HepG2 (cell line): ENCODE measurements around the gene SLC51B. TPM values are rescaled to one million over a fixed set of nuclear protein-coding genes. Genes with fewer than 3 reads are reported as not detected.

ENCODE experiments used
- ARID5B ChIP-seq: IDR thresholded peaks from 2 replicates; pipeline ENCODE4 v1.4.0; 2020; ENCODE audit warnings: mild to moderate bottlenecking, missing genetic modification reagents
- FOSL2 ChIP-seq: sonication (generic); formaldehyde crosslinking; IDR thresholded peaks from 2 replicates; pipeline ENCODE4 v1.4.0; 2020; ENCODE audit warnings: missing genetic modification reagents
- IKZF4 ChIP-seq: sonication (generic); formaldehyde crosslinking; IDR thresholded peaks from 2 replicates; pipeline ENCODE4 v1.5.1; 2020; ENCODE audit warnings: borderline replicate concordance, mild to moderate bottlenecking, low read depth, missing genetic modification reagents; ENCODE audit errors: not compliant biosample characterization
- KAT2B ChIP-seq: fragments of 150-350 bp; IDR thresholded peaks from 2 replicates; pipeline ENCODE4 v1.6.1; 2014; ENCODE audit warnings: low read depth, low read length, borderline replicate concordance
- NPAS2 ChIP-seq: sonication (generic); formaldehyde crosslinking; IDR thresholded peaks from 2 replicates; pipeline ENCODE4 v1.8.0; 2022; ENCODE audit warnings: mild to moderate bottlenecking, missing genetic modification reagents, borderline replicate concordance
- NR2C2 ChIP-seq: sonication (generic); formaldehyde crosslinking; IDR thresholded peaks from 2 replicates; pipeline ENCODE4 v1.4.0; 2020; ENCODE audit warnings: missing genetic modification reagents, mild to moderate bottlenecking, moderate library complexity, borderline replicate concordance
- POGZ ChIP-seq: sonication (generic); formaldehyde crosslinking; IDR thresholded peaks from 2 replicates; pipeline ENCODE4 v1.4.0; 2020; ENCODE audit warnings: mild to moderate bottlenecking, missing genetic modification reagents
- POLR2AphosphoS2 ChIP-seq: IDR thresholded peaks from 2 replicates; pipeline ENCODE4 v1.6.1; 2011; ENCODE audit warnings: low read depth, low read length, improper control_type of control experiment
- SMC3 ChIP-seq: IDR thresholded peaks from 2 replicates; pipeline ENCODE4 v1.6.1; 2011; ENCODE audit warnings: low read length, improper control_type of control experiment
- TEAD3 ChIP-seq: optimal IDR thresholded peaks from 2 replicates; pipeline ENCODE3; 2016; ENCODE audit warnings: borderline replicate concordance
- THAP8 ChIP-seq: sonication (generic); formaldehyde crosslinking; IDR thresholded peaks from 2 replicates; pipeline ENCODE4 v1.5.1; 2020; ENCODE audit warnings: missing genetic modification reagents, mild to moderate bottlenecking, borderline replicate concordance
- WIZ ChIP-seq: sonication (generic); formaldehyde crosslinking; IDR thresholded peaks from 2 replicates; pipeline ENCODE4 v1.5.1; 2020; ENCODE audit warnings: mild to moderate bottlenecking, missing genetic modification reagents
- ZBTB7B ChIP-seq: sonication (generic); formaldehyde crosslinking; IDR thresholded peaks from 2 replicates; pipeline ENCODE4 v1.4.0; 2020; ENCODE audit warnings: missing genetic modification reagents
- ZFP36 ChIP-seq: fragments of 150-350 bp; IDR thresholded peaks from 2 replicates; pipeline ENCODE4 v1.6.1; 2018; ENCODE audit warnings: borderline replicate concordance, low read length, low read depth; ENCODE audit not compliant: partially characterized antibody
- ZNF276 ChIP-seq: sonication (generic); formaldehyde crosslinking; IDR thresholded peaks from 2 replicates; pipeline ENCODE4 v1.4.0; 2020; ENCODE audit warnings: mild to moderate bottlenecking, low read depth, missing genetic modification reagents
- ZNF432 ChIP-seq: sonication (generic); formaldehyde crosslinking; IDR thresholded peaks from 2 replicates; pipeline ENCODE4 v1.5.0; 2020; ENCODE audit warnings: missing genetic modification reagents, mild to moderate bottlenecking, borderline replicate concordance
- ZNF543 ChIP-seq: sonication (generic); formaldehyde crosslinking; IDR thresholded peaks from 2 replicates; pipeline ENCODE4 v1.4.0; 2020; ENCODE audit warnings: mild to moderate bottlenecking, missing genetic modification reagents
- ZNF574 ChIP-seq: sonication (generic); formaldehyde crosslinking; IDR thresholded peaks from 2 replicates; pipeline ENCODE4 v1.4.0; 2020; ENCODE audit warnings: missing genetic modification reagents
- ZNF713 ChIP-seq: sonication (generic); formaldehyde crosslinking; IDR thresholded peaks from 2 replicates; pipeline ENCODE4 v1.4.0; 2020; ENCODE audit warnings: mild to moderate bottlenecking, missing genetic modification reagents
- ZNF775 ChIP-seq: sonication (generic); formaldehyde crosslinking; IDR thresholded peaks from 2 replicates; pipeline ENCODE4 v1.4.0; 2020; ENCODE audit warnings: missing genetic modification reagents, mild to moderate bottlenecking, moderate library complexity, borderline replicate concordance
- polyA plus RNA-seq, 8 experiments: library from polyadenylated mRNA; depleted of rRNA in 3 of 8; stranded (reverse) in 7 of 8; unstranded in 1 of 8; fragments of >200 nt; fragmentation: Illumina TruSeq in 4 of 8; extraction: Trizol in 4 of 8; gene quantifications; 2 replicates each; pipeline versions ENCODE4 v1.2.1 to v1.2.3, GENCODE V29; 2011 to 2016; ENCODE audit warnings: low read depth in 4 of 8, missing spikeins in 1 of 8, mixed read lengths in 1 of 8; ENCODE audit not compliant: insufficient read depth in 1 of 8
- total RNA-seq, 5 experiments: library from RNA; depleted of rRNA; stranded (reverse); fragments of >200 nt; fragmentation: Illumina TruSeq; extraction: Trizol; gene quantifications; 2 replicates each; pipeline ENCODE4 v1.2.3, GENCODE V29; 2016; ENCODE audit warnings: low read depth in 1 of 5

Gene SLC51B
- total and polyA plus RNA-seq, 2 of the 13 experiments (the other 11 are each of a cell fraction or from before 2014, with no cell fraction given) = 14.9 to 17.1 TPM

DNA sequence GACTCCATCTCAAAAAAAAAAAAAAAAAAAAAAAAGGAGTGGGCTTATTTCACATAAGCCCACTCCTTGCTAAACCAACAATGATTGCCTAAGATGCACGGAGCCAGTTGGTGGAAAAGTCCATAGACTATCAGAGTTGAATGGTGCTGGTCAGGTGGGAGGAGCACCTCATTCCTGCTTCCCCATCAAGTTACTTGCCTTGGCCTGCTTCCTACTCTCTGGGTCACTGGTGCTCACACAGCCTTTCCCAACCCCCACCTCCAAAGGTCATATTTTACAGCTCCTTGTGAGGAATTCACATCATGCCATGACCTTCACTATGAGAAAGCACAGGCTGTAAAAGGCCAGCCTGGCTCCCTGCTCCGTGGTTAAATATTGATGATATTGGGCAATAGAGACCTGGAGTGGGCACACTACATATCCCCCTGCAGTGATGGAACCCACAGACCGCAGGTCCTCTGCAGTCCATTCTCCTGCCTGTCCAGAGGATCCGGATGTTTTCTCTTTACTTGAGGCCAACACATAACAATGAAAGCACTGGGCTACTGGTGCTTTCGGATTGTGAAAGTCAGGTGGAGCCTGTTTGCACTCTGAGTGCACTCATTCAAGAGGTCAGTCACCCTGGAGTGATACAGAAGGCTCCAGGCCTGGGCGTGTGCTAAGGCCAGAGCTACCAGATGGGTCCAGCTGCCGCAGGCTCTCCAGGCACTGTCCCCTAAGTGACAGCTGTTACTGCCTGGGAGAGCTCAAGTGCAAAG is at the start of gene SLC51B (continued):
- peak; percentile 85 for TF ChIP-seq ARID5B
- peak; percentile 47 for TF ChIP-seq ZNF574
- no peak for TF ChIP-seq ZNF276
- TF ChIP-seq SMC3 = peak; percentile 33; the same call in 1 of the 2 replicates
- TF ChIP-seq NR2C2 = peak; percentile 86
- no peak for TF ChIP-seq ZNF432 (CRISPR knock-in tag)
- peak; percentile 91; the same call in 1 of the 2 replicates for TF ChIP-seq ZBTB7B (CRISPR knock-in tag)
- no peak for TF ChIP-seq NPAS2 (CRISPR knock-in tag)
- TF ChIP-seq ZFP36 = no peak
- peak; percentile 83 for TF ChIP-seq FOSL2
- TF ChIP-seq IKZF4 (CRISPR knock-in tag) = no peak
- peak; percentile 67 for TF ChIP-seq TEAD3
- no peak for TF ChIP-seq ZNF775 (CRISPR knock-in tag)
- no peak for TF ChIP-seq ZNF713
- TF ChIP-seq ZNF543 (CRISPR knock-in tag) = peak; percentile 76; the same call in 1 of the 2 replicates
- TF ChIP-seq POLR2AphosphoS2 = no peak
- TF ChIP-seq KAT2B = no peak
- peak; percentile 76 for TF ChIP-seq POGZ (CRISPR knock-in tag)
- TF ChIP-seq WIZ (CRISPR knock-in tag) = no peak
- no peak for TF ChIP-seq THAP8 (CRISPR knock-in tag)
